Endothelial cell (in vitro differentiated cells): Measurements from ENCODE around the gene DBN1. TPM values are rescaled to one million over a fixed set of nuclear protein-coding genes. Genes with fewer than 3 reads are reported as not detected.

ENCODE experiments used
- DNase-seq: peaks from one replicate; pipeline ENCODE4 v3.0.0; 2021; ENCODE audit warnings: low spot score
- H3K27ac Mint-ChIP-seq: one replicate; pipeline ENCODE4 v1.8.0; 2021; ENCODE audit warnings: mixed read lengths, inconsistent platforms; ENCODE audit not compliant: unreplicated experiment
- H3K27me3 Mint-ChIP-seq: one replicate; pipeline ENCODE4 v1.8.0; 2021; ENCODE audit warnings: mild to moderate bottlenecking, moderate library complexity, mixed read lengths, inconsistent platforms; ENCODE audit not compliant: unreplicated experiment
- H3K36me3 Mint-ChIP-seq: one replicate; pipeline ENCODE4 v1.8.0; 2021; ENCODE audit warnings: mild to moderate bottlenecking, low read depth, mixed read lengths, inconsistent platforms; ENCODE audit not compliant: unreplicated experiment
- H3K4me1 Mint-ChIP-seq: one replicate; pipeline ENCODE4 v1.8.0; 2021; ENCODE audit warnings: mild to moderate bottlenecking, mixed read lengths, inconsistent platforms; ENCODE audit not compliant: unreplicated experiment
- H3K4me3 Mint-ChIP-seq: one replicate; pipeline ENCODE4 v1.8.0; 2021; ENCODE audit warnings: mild to moderate bottlenecking, mixed read lengths, inconsistent platforms; ENCODE audit not compliant: unreplicated experiment
- H3K9me3 Mint-ChIP-seq: one replicate; pipeline ENCODE4 v1.8.0; 2021; ENCODE audit warnings: mixed read lengths, inconsistent platforms; ENCODE audit not compliant: unreplicated experiment
- CTCF ChIP-seq: fragments of 200-600 bp; sonication (generic); IDR thresholded peaks from one replicate; pipeline ENCODE4 v1.5.0; 2021; ENCODE audit warnings: antibody characterized with exemption; ENCODE audit not compliant: unreplicated experiment
- total RNA-seq: library from RNA; stranded (reverse); fragmentation: NEBNext Ultra II Directional; extraction: Animal tissue kit (Norgen Biotek cat#: 25700); gene quantifications from one replicate; pipeline ENCODE4 v1.2.1, GENCODE V29; 2021; ENCODE audit not compliant: unreplicated experiment

DBN1 gene
- total RNA-seq, 1 donor from 2014 or later = 315 TPM

- H3K27me3 Mint-ChIP-seq = peaks cover 26% of the 10 kb centered on the region
- peaks cover 12% of the 10 kb centered on the region for H3K36me3 Mint-ChIP-seq
- no peak for TF ChIP-seq CTCF
- peak overlapping the region; percentile 80 for H3K4me3 Mint-ChIP-seq
- DNase-seq = no peak
- peaks cover 12% of the 10 kb centered on the region for H3K4me1 Mint-ChIP-seq
- H3K9me3 Mint-ChIP-seq = no peaks in the 10 kb centered on the region
- peak overlapping the region; percentile 83 for H3K27ac Mint-ChIP-seq
Measured at GRCh38 chr5:177445052-177445916, 28.1 kb downstream of the DBN1 start.

- Mint-ChIP-seq H3K27me3 (peaks cover 26% of the 10 kb centered on the region), H3K27ac (no peak overlapping the region), H3K9me3 (no peaks in the 10 kb centered on the region), H3K4me1 (peaks cover 12% of the 10 kb centered on the region), H3K4me3 (peak overlapping the region; percentile 29), H3K36me3 (peaks cover 18% of the 10 kb centered on the region)
- DNase-seq = no peak
- no peak for TF ChIP-seq CTCF
Measured at GRCh38 chr5:177444106-177445051, 29.1 kb downstream of the DBN1 start.

- H3K27ac Mint-ChIP-seq = no peak overlapping the region
- no peak for DNase-seq
Measured at GRCh38 chr5:177443144-177443983, 30.1 kb downstream of the DBN1 start.

More at GRCh38 chr5:177443144-177443983, 30.1 kb downstream of the DBN1 start:
- Mint-ChIP-seq H3K4me1 (peaks cover 12% of the 10 kb centered on the region), H3K27me3 (peaks cover 32% of the 10 kb centered on the region), H3K36me3 (peaks cover 19% of the 10 kb centered on the region), H3K4me3 (no peak overlapping the region), H3K9me3 (no peaks in the 10 kb centered on the region)
- no peak for TF ChIP-seq CTCF
